IPS-20b (cell line): ENCODE results near the gene SHQ1.

Source experiments
- H3K27ac ChIP-seq: one replicate; pipeline ENCODE4 v1.5.1; 2013; ENCODE audit warnings: low read length
- H3K27me3 ChIP-seq: 2 replicates; pipeline ENCODE4 v1.6.1; 2013; ENCODE audit warnings: mild to moderate bottlenecking, low read length, inconsistent platforms; ENCODE audit not compliant: insufficient read depth
- H3K36me3 ChIP-seq: 2 replicates; pipeline ENCODE4 v1.6.1; 2013; ENCODE audit warnings: low read depth, mild to moderate bottlenecking, inconsistent platforms, low read length, moderate library complexity; ENCODE audit not compliant: insufficient read depth
- H3K4me1 ChIP-seq: 2 replicates; pipeline ENCODE4 v1.6.1; 2013; ENCODE audit warnings: mild to moderate bottlenecking, control low read depth, inconsistent platforms, low read length, moderate library complexity; ENCODE audit not compliant: insufficient read depth
- H3K4me3 ChIP-seq: 2 replicates; pipeline ENCODE4 v1.5.1; 2013; ENCODE audit warnings: mild to moderate bottlenecking, low read length, inconsistent platforms
- H3K9ac ChIP-seq: 2 replicates; pipeline ENCODE4 v1.6.1; 2013; ENCODE audit warnings: low read depth, mild to moderate bottlenecking, inconsistent platforms, low read length, moderate library complexity
- H3K9me3 ChIP-seq: 2 replicates; pipeline ENCODE4 v1.6.1; 2013; ENCODE audit warnings: mild to moderate bottlenecking, low read depth, low read length, inconsistent platforms; ENCODE audit not compliant: insufficient read depth

The SHQ1 gene

GRCh38 chr3:72814308-72814707, 33.9 kb downstream of the SHQ1 start:
- Histone ChIP-seq H3K4me3 (no peak overlapping the region), H3K27me3 (no peaks in the 10 kb centered on the region), H3K9ac (no peak overlapping the region), H3K9me3 (no peaks in the 10 kb centered on the region), H3K4me1 (peaks cover 33% of the 10 kb centered on the region), H3K36me3 (peaks cover 4% of the 10 kb centered on the region; the same call in 1 of the 2 replicates), H3K27ac (no peak overlapping the region)

GRCh38 chr3:72812201-72812600, 36.0 kb downstream of the SHQ1 start:
- H3K4me3 ChIP-seq = peak overlapping the region; percentile 42; the same call in 1 of the 2 replicates
- peak overlapping the region; percentile 54 for H3K9ac ChIP-seq
- peaks cover 33% of the 10 kb centered on the region for H3K4me1 ChIP-seq
- no peaks in the 10 kb centered on the region for H3K9me3 ChIP-seq
- H3K27me3 ChIP-seq = no peaks in the 10 kb centered on the region
- peak overlapping the region; percentile 37 for H3K27ac ChIP-seq
- peaks cover 4% of the 10 kb centered on the region; the same call in 1 of the 2 replicates for H3K36me3 ChIP-seq

- peaks cover 33% of the 10 kb centered on the region for H3K4me1 ChIP-seq
- H3K27me3 ChIP-seq = no peaks in the 10 kb centered on the region
- H3K4me3 ChIP-seq = no peak overlapping the region; the same call in 1 of the 2 replicates
- H3K9ac ChIP-seq = peak overlapping the region; percentile 54; the same call in 1 of the 2 replicates
- H3K27ac ChIP-seq = peak overlapping the region; percentile 30
- H3K36me3 ChIP-seq = no peaks in the 10 kb centered on the region
- H3K9me3 ChIP-seq = no peaks in the 10 kb centered on the region
These were observed 36.7 kb downstream of the SHQ1 start for GRCh38 chr3:72811571-72811970.

- no peaks in the 10 kb centered on the region for H3K36me3 ChIP-seq
- H3K27ac ChIP-seq = peak overlapping the region; percentile 30
- no peaks in the 10 kb centered on the region for H3K9me3 ChIP-seq
These were observed 37.4 kb downstream of the SHQ1 start for GRCh38 chr3:72810659-72811434.

GRCh38 chr3:72810063-72810462, 38.2 kb downstream of the SHQ1 start:
- H3K27ac ChIP-seq = peak overlapping the region; percentile 25
- H3K4me1 ChIP-seq = peaks cover 33% of the 10 kb centered on the region
- H3K9me3 ChIP-seq = no peaks in the 10 kb centered on the region
- H3K4me3 ChIP-seq = no peak overlapping the region
- H3K36me3 ChIP-seq = no peaks in the 10 kb centered on the region
- H3K9ac ChIP-seq = peak overlapping the region; percentile 26; the same call in 1 of the 2 replicates
- H3K27me3 ChIP-seq = no peaks in the 10 kb centered on the region

More at GRCh38 chr3:72810659-72811434, 37.4 kb downstream of the SHQ1 start:
- no peak overlapping the region for H3K9ac ChIP-seq
- H3K4me3 ChIP-seq = no peak overlapping the region
- no peaks in the 10 kb centered on the region for H3K27me3 ChIP-seq
- H3K4me1 ChIP-seq = peaks cover 33% of the 10 kb centered on the region

- Histone ChIP-seq H3K27me3 (no peaks in the 10 kb centered on the region), H3K9me3 (no peaks in the 10 kb centered on the region), H3K36me3 (no peaks in the 10 kb centered on the region), H3K4me1 (peaks cover 6% of the 10 kb centered on the region; the same call in 1 of the 2 replicates), H3K4me3 (no peak overlapping the region), H3K9ac (no peak overlapping the region), H3K27ac (no peak overlapping the region)
These were observed 43.9 kb downstream of the SHQ1 start for GRCh38 chr3:72804361-72804760.

- Histone ChIP-seq H3K27ac (no peak overlapping the region), H3K4me3 (no peak overlapping the region), H3K4me1 (peaks cover 7% of the 10 kb centered on the region), H3K9me3 (no peaks in the 10 kb centered on the region), H3K27me3 (no peaks in the 10 kb centered on the region), H3K9ac (no peak overlapping the region), H3K36me3 (no peaks in the 10 kb centered on the region)
These were observed 44.7 kb downstream of the SHQ1 start for GRCh38 chr3:72803573-72803972.

- H3K9me3 ChIP-seq = no peaks in the 10 kb centered on the region
- H3K36me3 ChIP-seq = no peaks in the 10 kb centered on the region
- peaks cover 17% of the 10 kb centered on the region for H3K4me1 ChIP-seq
- no peak overlapping the region for H3K27ac ChIP-seq
- no peak overlapping the region for H3K9ac ChIP-seq
- no peak overlapping the region for H3K4me3 ChIP-seq
- H3K27me3 ChIP-seq = no peaks in the 10 kb centered on the region
These were observed 46.2 kb downstream of the SHQ1 start for GRCh38 chr3:72802001-72802400.

- H3K4me1 ChIP-seq = peaks cover 17% of the 10 kb centered on the region
- H3K36me3 ChIP-seq = no peaks in the 10 kb centered on the region
- no peak overlapping the region for H3K4me3 ChIP-seq
- H3K9ac ChIP-seq = no peak overlapping the region
- no peaks in the 10 kb centered on the region for H3K9me3 ChIP-seq
- H3K27ac ChIP-seq = no peak overlapping the region
- H3K27me3 ChIP-seq = no peaks in the 10 kb centered on the region
These were observed 47.4 kb downstream of the SHQ1 start for GRCh38 chr3:72800869-72801268.

- H3K27ac ChIP-seq = no peak overlapping the region
- no peak overlapping the region for H3K4me3 ChIP-seq
- no peak overlapping the region for H3K9ac ChIP-seq
- H3K9me3 ChIP-seq = no peaks in the 10 kb centered on the region
- no peaks in the 10 kb centered on the region for H3K36me3 ChIP-seq
- H3K4me1 ChIP-seq = peaks cover 17% of the 10 kb centered on the region
- H3K27me3 ChIP-seq = no peaks in the 10 kb centered on the region
These were observed 49.6 kb downstream of the SHQ1 start for GRCh38 chr3:72798552-72799195.

- no peaks in the 10 kb centered on the region for H3K27me3 ChIP-seq
- no peak overlapping the region for H3K9ac ChIP-seq
- no peak overlapping the region for H3K4me3 ChIP-seq
- H3K36me3 ChIP-seq = no peaks in the 10 kb centered on the region
- no peak overlapping the region for H3K27ac ChIP-seq
- H3K9me3 ChIP-seq = no peaks in the 10 kb centered on the region
- peaks cover 17% of the 10 kb centered on the region for H3K4me1 ChIP-seq
These were observed 50.3 kb downstream of the SHQ1 start for GRCh38 chr3:72797773-72798543.
